H9 (cell line): ENCODE measurements around the gene PFKP. TPM values are rescaled to one million over a fixed set of nuclear protein-coding genes. Genes with fewer than 3 reads are reported as not detected.
A peak's percentile ranks its signal among the peaks of the same experiment; 100 is the strongest.

Source experiments
- DNase-seq: peaks from one replicate; pipeline ENCODE4 v3.0.0-alpha.2; 2017
- H2AFZ ChIP-seq: one replicate; pipeline ENCODE4 v1.6.1; 2013; ENCODE audit warnings: mild to moderate bottlenecking, low read length, control low read depth, moderate library complexity
- H2AK5ac ChIP-seq: 2 replicates; pipeline ENCODE4 v1.6.1; 2013; ENCODE audit warnings: low read length, control low read depth, mixed read lengths; ENCODE audit not compliant: insufficient read length
- H2BK120ac ChIP-seq: one replicate; pipeline ENCODE4 v1.6.1; 2013; ENCODE audit warnings: low read depth, mild to moderate bottlenecking, low read length, control low read depth, inconsistent platforms; ENCODE audit not compliant: poor library complexity, severe bottlenecking
- H2BK12ac ChIP-seq: 2 replicates; pipeline ENCODE4 v1.6.1; 2013; ENCODE audit warnings: low read length, control low read depth, mixed read lengths, low read depth; ENCODE audit not compliant: insufficient read length
- H2BK15ac ChIP-seq: 2 replicates; pipeline ENCODE4 v1.6.1; 2013; ENCODE audit warnings: low read depth, low read length, control low read depth
- H2BK20ac ChIP-seq: one replicate; pipeline ENCODE4 v1.6.1; 2013; ENCODE audit warnings: low read depth, mild to moderate bottlenecking, low read length, control low read depth, inconsistent platforms; ENCODE audit not compliant: poor library complexity, severe bottlenecking
- H2BK5ac ChIP-seq: 2 replicates; pipeline ENCODE4 v1.6.1; 2013; ENCODE audit warnings: low read length, control low read depth, mixed read lengths; ENCODE audit not compliant: insufficient read length
- H3K14ac ChIP-seq: 2 replicates; pipeline ENCODE4 v1.6.1; 2013; ENCODE audit warnings: low read length, control low read depth; ENCODE audit not compliant: insufficient read depth
- H3K18ac ChIP-seq: 2 replicates; pipeline ENCODE4 v1.6.1; 2013; ENCODE audit warnings: low read depth, mild to moderate bottlenecking, mixed read lengths, low read length, control low read depth; ENCODE audit not compliant: insufficient read length
- H3K23ac ChIP-seq: 2 replicates; pipeline ENCODE4 v1.6.1; 2013; ENCODE audit warnings: low read length, control low read depth, mixed read lengths, low read depth; ENCODE audit not compliant: insufficient read length
- H3K23me2 ChIP-seq: 2 replicates; pipeline ENCODE4 v1.6.1; 2013; ENCODE audit warnings: low read depth, mild to moderate bottlenecking, mixed read lengths, low read length, control low read depth; ENCODE audit not compliant: insufficient read length, poor library complexity, severe bottlenecking
- H3K27ac ChIP-seq: 2 replicates; pipeline ENCODE4 v1.5.1; 2013; ENCODE audit warnings: low read length, control low read depth, mixed read lengths, low read depth; ENCODE audit not compliant: insufficient read length
- H3K27me3 ChIP-seq: 2 replicates; pipeline ENCODE4 v1.6.1; 2013; ENCODE audit warnings: low read length, control low read depth, inconsistent platforms; ENCODE audit not compliant: insufficient read depth
- H3K4ac ChIP-seq: 2 replicates; pipeline ENCODE4 v1.6.1; 2013; ENCODE audit warnings: low read depth, mild to moderate bottlenecking, control low read depth, inconsistent platforms, low read length, moderate library complexity
- H3K4me1 ChIP-seq: 2 replicates; pipeline ENCODE4 v1.6.1; 2013; ENCODE audit warnings: low read length, control low read depth, inconsistent platforms; ENCODE audit not compliant: insufficient read depth
- H3K4me2 ChIP-seq: 2 replicates; pipeline ENCODE4 v1.6.1; 2013; ENCODE audit warnings: low read length, control low read depth, mixed read lengths; ENCODE audit not compliant: insufficient read length, insufficient read depth
- H3K56ac ChIP-seq: 2 replicates; pipeline ENCODE4 v1.6.1; 2013; ENCODE audit warnings: low read depth, mild to moderate bottlenecking, mixed read lengths, low read length, control low read depth; ENCODE audit not compliant: insufficient read length
- H3K79me1 ChIP-seq: 2 replicates; pipeline ENCODE4 v1.6.1; 2013; ENCODE audit warnings: low read depth, mild to moderate bottlenecking, moderate library complexity, low read length, control low read depth, inconsistent platforms; ENCODE audit not compliant: insufficient read depth, poor library complexity, severe bottlenecking
- H3K79me2 ChIP-seq: 2 replicates; pipeline ENCODE4 v1.6.1; 2013; ENCODE audit warnings: low read length, control low read depth, inconsistent platforms; ENCODE audit not compliant: insufficient read depth
- H3K9ac ChIP-seq: 2 replicates; pipeline ENCODE4 v1.6.1; 2013; ENCODE audit warnings: low read length, control low read depth, mixed read lengths; ENCODE audit not compliant: insufficient read length; ENCODE audit errors: extremely low read depth
- H3K9me3 ChIP-seq: one replicate; pipeline ENCODE4 v1.6.1; 2013; ENCODE audit warnings: low read depth, low read length, inconsistent platforms; ENCODE audit not compliant: control insufficient read depth
- H3T11ph ChIP-seq: one replicate; pipeline ENCODE4 v1.6.1; 2013; ENCODE audit warnings: mild to moderate bottlenecking, low read length, control low read depth, inconsistent platforms
- H4K20me1 ChIP-seq: one replicate; pipeline ENCODE4 v1.6.1; 2013; ENCODE audit not compliant: control insufficient read depth, insufficient read length, insufficient read depth
- H4K5ac ChIP-seq: 2 replicates; pipeline ENCODE4 v1.6.1; 2013; ENCODE audit warnings: low read depth, mild to moderate bottlenecking, mixed read lengths, low read length, control low read depth; ENCODE audit not compliant: insufficient read length
- H4K8ac ChIP-seq: replicated peaks from 2 replicates; pipeline ENCODE4 v1.6.1; 2013; ENCODE audit warnings: low read length, control low read depth, mixed read lengths, low read depth; ENCODE audit not compliant: insufficient read length
- H4K91ac ChIP-seq: 2 replicates; pipeline ENCODE4 v1.6.1; 2013; ENCODE audit warnings: low read depth, mild to moderate bottlenecking, moderate library complexity, mixed read lengths, low read length, control low read depth; ENCODE audit not compliant: insufficient read length
- H3K27ac Mint-ChIP-seq, 3 experiments: 2 replicates in 2 of 3; 3 replicates in 1 of 3; pipeline ENCODE4 v1.8.0; 2020 to 2021; ENCODE audit warnings: mixed read lengths in 3 of 3, mild to moderate bottlenecking in 1 of 3, moderate library complexity in 1 of 3
- H3K27me3 Mint-ChIP-seq: 2 replicates; pipeline ENCODE4 v1.8.0; 2021; ENCODE audit warnings: low read depth, mild to moderate bottlenecking, moderate library complexity, mixed read lengths
- H3K36me3 Mint-ChIP-seq, 3 experiments: 2 replicates in 2 of 3; 3 replicates in 1 of 3; pipeline ENCODE4 v1.8.0; 2020 to 2021; ENCODE audit warnings: low read depth in 3 of 3, mixed read lengths in 3 of 3; ENCODE audit not compliant: insufficient read depth in 1 of 3
- H3K4me1 Mint-ChIP-seq, 2 experiments: 2 replicates each; pipeline ENCODE4 v1.8.0; 2020; ENCODE audit warnings: mixed read lengths in 2 of 2
- H3K4me3 Mint-ChIP-seq, 2 experiments: 2 replicates in 1 of 2; 3 replicates in 1 of 2; pipeline ENCODE4 v1.8.0; 2020 to 2021; ENCODE audit warnings: mild to moderate bottlenecking in 2 of 2, mixed read lengths in 2 of 2, moderate library complexity in 1 of 2
- H3K9me3 Mint-ChIP-seq, 2 experiments: 2 replicates in 1 of 2; 3 replicates in 1 of 2; pipeline ENCODE4 v1.8.0; 2020; ENCODE audit warnings: mild to moderate bottlenecking in 2 of 2, mixed read lengths in 2 of 2, moderate library complexity in 1 of 2
- CTCF ChIP-seq: fragments of 200-600 bp; sonication (generic); conservative IDR thresholded peaks from 3 replicates; pipeline ENCODE4 v1.8.0; 2021; ENCODE audit warnings: antibody characterized with exemption, mild to moderate bottlenecking
- WGBS: extraction: QIAGEN DNeasy Blood & Tissue Kit; methylation state at CpG from one replicate; pipeline ENCODE4 v1.1.7; 2013; ENCODE audit warnings: missing lambda C conversion rate, low lambda C conversion rate, mixed read lengths; ENCODE audit not compliant: insufficient read length; ENCODE audit errors: extremely low coverage; 5-methylcytosine and 5-hydroxymethylcytosine counted together
- total RNA-seq: library from RNA; stranded (reverse); gene quantifications from 2 replicates; pipeline ENCODE4 v1.2.1, GENCODE V29; 2021

Gene PFKP
- total RNA-seq, 1 experiment from 2014 or later = 145 TPM

DNA sequence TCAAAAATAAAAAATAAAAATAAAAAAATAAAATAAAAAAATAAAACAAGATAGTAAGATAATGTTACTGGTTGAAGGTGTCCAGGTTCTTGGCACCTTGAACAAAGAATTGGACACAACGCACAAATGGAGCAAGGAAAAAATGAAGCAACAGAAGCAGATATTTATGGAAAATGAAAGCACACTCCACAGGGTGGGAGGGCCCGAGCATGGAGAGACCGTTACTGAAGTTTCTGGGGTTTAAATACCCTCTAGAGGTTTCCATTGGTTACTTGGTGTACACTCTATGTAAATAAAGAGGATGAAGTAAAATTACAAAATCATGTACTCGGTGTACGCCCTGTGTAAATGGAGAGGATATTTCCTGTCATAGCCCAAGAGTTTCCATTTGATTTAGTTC is 15.7 kb upstream of the PFKP start:
- H3K23ac ChIP-seq = no peak overlapping the region
- H3K56ac ChIP-seq = no peak overlapping the region
- no peak overlapping the region for H2AK5ac ChIP-seq
- Mint-ChIP-seq H3K36me3 (no peaks in the 10 kb centered on the region), H3K4me1 (peaks cover 34 to 40% of the 10 kb centered on the region in 2 experiments), H3K27me3 (peaks cover 13% of the 10 kb centered on the region), H3K27ac (peak overlapping the region in 1 of 3 experiments; percentile 51; a peak in 1 of 7 replicates), H3K4me3 (no peak overlapping the region), H3K9me3 (no peaks in the 10 kb centered on the region; a peak in 1 of 5 replicates)
- no peak overlapping the region for H3K27ac ChIP-seq
- H3K4me1 ChIP-seq = peaks cover 2% of the 10 kb centered on the region; the same call in 1 of the 2 replicates
- no peak overlapping the region for H4K91ac ChIP-seq
- no peak overlapping the region for H2BK5ac ChIP-seq
- H3K4me2 ChIP-seq = no peak overlapping the region
- no peak overlapping the region for H3K4ac ChIP-seq
- no peaks in the 10 kb centered on the region for H4K20me1 ChIP-seq
- DNase-seq = no peak
- no peak overlapping the region for H3K14ac ChIP-seq
- H3K79me1 ChIP-seq = no peaks in the 10 kb centered on the region
- no peak overlapping the region for H2BK15ac ChIP-seq
- H3K9me3 ChIP-seq = no peaks in the 10 kb centered on the region
- H3T11ph ChIP-seq = no peak overlapping the region
- H4K8ac ChIP-seq = no peak overlapping the region
- no peak overlapping the region for H2BK120ac ChIP-seq
- no peak overlapping the region for H3K9ac ChIP-seq
- H2AFZ ChIP-seq = no peak overlapping the region
- no peak overlapping the region for H2BK12ac ChIP-seq
- WGBS = no CpG with 5 or more reads among the region's 5 CpGs
- no peaks in the 10 kb centered on the region for H3K23me2 ChIP-seq
- no peaks in the 10 kb centered on the region for H3K27me3 ChIP-seq
- H2BK20ac ChIP-seq = no peak overlapping the region
- no peaks in the 10 kb centered on the region for H3K79me2 ChIP-seq
- TF ChIP-seq CTCF = no peak
- no peak overlapping the region for H4K5ac ChIP-seq
- H3K18ac ChIP-seq = no peak overlapping the region
